ENCODE results near the gene ENPP3. TPM values are rescaled to one million over a fixed set of nuclear protein-coding genes. Genes with fewer than 3 reads are reported as not detected.

The ENPP3 gene
- total and polyA plus RNA-seq, 2 experiments from 2014 or later = not detected

GRCh38 chr6:131696956-131697355 lies 59.9 kb downstream of the ENPP3 start:
- DNase-seq (ENCODE audit: low spot score) = no peak
- H3K4me3 Mint-ChIP-seq = no peak overlapping the region

More at GRCh38 chr6:131696956-131697355, 59.9 kb downstream of the ENPP3 start:
- Mint-ChIP-seq H3K27me3 (ENCODE audit: insufficient read depth, low read depth, poor library complexity) (no peaks in the 10 kb centered on the region), H3K36me3 (ENCODE audit: low read depth) (no peaks in the 10 kb centered on the region), H3K4me1 (peaks cover 13% of the 10 kb centered on the region), H3K9me3 (no peaks in the 10 kb centered on the region), H3K27ac (no peak overlapping the region)
- Histone ChIP-seq H3K27ac (ENCODE audit: low read depth) (no peak overlapping the region), H2AFZ (no peak overlapping the region), H3K9me2 (ENCODE audit: insufficient read depth) (no peaks in the 10 kb centered on the region), H3F3A (replicated peaks; ENCODE audit: low read depth) (no peaks in the 10 kb centered on the region; the same call in 1 of the 2 replicates), H3K79me2 (replicated peaks; ENCODE audit: insufficient read depth) (no peaks in the 10 kb centered on the region), H4K20me1 (replicated peaks; ENCODE audit: insufficient read depth) (no peaks in the 10 kb centered on the region), H3K4me3 (no peak overlapping the region), H3K36me3 (ENCODE audit: insufficient read depth) (no peaks in the 10 kb centered on the region), H3K27me3 (ENCODE audit: insufficient read depth) (no peaks in the 10 kb centered on the region), H3K4me2 (no peak overlapping the region), H3K4me1 (ENCODE audit: insufficient read depth) (peaks cover 17% of the 10 kb centered on the region)
- ATAC-seq = no peak
- TF ChIP-seq CREB1 (CRISPR knock-in tag; IDR thresholded peaks at IDR 0.05; ENCODE audit: low read depth) (no peak), EZH2 (IDR thresholded peaks at IDR 0.05; ENCODE audit: low read depth, unreplicated experiment) (no peak), ZNF462 (CRISPR knock-in tag; IDR thresholded peaks at IDR 0.05) (no peak), STAT1 (IDR thresholded peaks at IDR 0.05; ENCODE audit: unreplicated experiment) (no peak), CTCF (conservative IDR thresholded peaks at IDR 0.05; ENCODE audit: low read depth in 2 of 2) (no peak), EZH2phosphoT487 (IDR thresholded peaks at IDR 0.05; ENCODE audit: unreplicated experiment) (no peak)
